Measurements from ENCODE around the gene CAMKK1.

CAMKK1 gene

DNA sequence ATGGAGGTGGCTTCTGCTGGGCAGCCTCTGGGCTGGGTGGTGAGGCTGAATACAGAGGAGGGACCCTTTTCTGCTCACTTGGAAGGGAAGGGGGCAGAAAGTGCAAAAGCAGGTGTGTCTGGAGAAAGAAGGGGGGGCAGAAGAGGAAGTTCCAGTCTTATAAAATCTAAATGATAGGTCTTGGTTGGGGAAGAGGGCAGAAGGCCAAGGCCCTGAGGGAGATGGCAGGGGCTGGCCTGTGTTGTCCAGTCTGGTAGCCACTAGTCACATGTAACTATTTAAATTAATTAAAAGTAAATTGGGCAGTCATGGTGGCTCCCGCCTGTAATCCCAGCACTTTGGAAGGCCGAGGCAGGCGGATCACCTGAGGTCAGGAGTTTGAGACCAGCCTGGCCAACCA, 2.5 kb upstream of the CAMKK1 start:
- DNase-seq: no peak

DNA sequence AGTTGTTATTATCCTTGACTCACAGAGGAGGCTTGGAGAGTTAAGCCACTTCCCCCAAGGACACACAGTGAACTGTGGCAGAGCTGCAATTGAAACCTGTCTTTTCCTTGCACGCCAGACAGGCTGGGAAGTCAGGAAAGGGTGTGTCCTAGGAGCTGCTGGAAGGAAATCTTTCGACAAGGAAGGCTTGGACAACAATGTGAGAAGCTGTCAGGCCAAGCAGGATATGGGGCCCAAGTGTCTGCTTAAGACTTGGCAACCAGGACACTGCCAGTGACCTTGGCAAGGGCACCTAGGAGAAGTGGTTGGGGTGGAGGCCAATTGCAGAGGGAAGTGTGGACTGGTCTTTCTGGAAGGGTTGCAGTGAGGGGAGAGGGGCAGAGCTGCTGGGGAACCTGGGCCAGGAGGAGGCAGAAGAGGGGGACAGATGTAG, 2.1 kb upstream of the CAMKK1 start:
- DNase-seq: no peak

DNA sequence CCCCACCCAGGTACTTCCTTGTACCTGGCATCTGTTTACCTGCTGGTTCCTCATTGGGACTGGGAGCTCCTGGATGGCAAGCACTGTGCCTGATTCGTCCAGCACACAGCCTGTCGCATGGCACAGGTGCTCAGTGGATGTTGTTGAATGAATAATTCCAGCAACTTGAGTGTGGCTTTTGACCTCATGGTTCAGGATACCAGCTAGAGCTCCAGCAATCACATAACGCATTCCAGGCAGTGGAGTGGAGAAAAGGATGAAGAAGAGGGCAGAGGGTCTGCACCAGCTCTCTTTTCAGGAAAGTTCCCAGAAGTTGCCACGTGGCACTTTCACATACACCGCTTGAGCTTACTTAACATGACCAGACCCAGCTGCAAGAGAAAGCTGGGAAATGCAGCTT, 1.3 kb upstream of the CAMKK1 start:
- no peak for DNase-seq

DNA sequence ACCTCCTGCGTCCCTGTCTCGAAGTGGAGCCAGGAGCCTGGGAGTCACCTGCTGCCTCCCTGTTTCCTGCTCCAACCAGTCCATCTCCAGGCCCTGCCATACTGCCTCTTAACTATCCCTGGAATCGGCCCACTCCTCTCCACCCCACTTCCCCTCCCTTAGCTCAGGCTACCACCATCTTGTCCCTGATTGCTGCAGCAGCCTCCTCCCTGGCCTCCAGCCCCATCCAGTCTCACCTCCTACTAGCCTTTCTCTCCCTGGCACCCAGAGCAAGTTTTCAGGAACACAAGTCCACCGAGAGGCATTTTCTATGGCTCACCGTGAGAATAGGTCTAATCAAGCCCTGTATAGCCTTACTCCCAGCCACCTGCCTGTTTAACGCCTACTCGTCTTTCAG, 865 bp upstream of the CAMKK1 start:
- no peak for DNase-seq

DNA sequence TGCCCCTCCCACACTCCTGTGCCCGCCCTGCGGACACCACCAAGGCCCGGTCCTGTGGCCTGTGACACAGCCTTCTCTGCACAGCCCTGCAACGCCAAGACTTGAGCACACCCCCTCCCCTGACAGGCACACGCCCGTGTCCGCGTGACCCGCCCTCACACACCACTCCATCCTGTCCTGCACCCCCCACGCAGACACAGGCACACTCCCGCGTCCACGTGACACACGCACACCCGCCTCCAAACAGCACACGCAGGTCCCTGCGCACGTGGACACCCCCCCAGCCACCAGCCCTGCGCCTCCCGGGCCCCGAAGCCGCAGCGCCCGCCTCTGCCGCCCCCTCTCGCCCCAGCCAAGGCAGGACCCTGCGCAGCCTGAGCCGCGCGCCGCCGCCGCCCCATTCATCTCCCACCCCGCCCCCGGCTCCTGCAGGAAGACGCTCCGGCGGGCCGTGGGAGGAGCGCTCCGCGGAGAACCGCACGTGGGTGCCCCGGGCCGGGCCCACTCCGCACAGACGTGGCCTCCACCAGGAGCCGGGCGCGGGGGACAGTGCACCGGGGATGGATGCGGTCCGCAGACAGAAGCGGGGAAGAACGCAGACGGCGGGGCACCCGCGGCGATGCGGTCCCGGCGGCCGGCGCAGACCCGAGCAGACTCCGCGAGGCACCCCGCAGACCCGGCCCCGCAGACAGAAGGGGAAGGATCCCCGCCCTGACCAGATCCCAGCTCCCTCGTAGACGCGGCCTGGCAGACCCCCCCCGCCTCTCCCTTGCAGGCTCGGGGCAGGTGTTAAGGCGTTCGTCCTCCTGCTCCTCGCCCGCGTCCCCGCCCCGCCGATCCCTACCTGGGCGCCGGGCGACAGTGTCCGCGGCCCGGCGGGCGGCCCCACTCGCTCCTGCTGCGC, 506 bp downstream of the CAMKK1 start:
- DNase-seq: no peak

DNA sequence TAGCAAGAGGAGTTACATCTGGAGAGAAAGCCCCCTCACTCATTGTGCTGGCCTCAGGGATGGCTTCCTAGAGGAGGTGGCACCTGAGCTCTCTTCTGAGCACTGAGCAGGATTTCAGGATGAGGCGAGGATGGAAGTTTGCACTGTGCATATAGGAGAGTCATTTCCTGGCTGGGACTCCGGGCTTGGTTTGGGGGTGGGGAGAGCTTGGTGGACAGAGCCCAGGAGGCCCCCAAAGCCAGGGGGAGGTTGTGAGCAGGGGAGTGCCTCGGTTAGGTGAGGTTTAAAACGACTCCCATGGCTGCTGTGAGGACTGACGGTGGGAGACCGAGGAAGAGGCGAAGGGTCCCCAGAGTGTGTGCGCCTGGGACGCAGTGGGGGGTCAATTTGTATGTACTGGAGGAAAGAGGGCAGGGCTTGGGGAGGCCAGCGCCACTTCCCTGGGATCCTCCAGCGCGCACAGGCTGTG, 1.2 kb downstream of the CAMKK1 start:
- no peak for DNase-seq

DNA sequence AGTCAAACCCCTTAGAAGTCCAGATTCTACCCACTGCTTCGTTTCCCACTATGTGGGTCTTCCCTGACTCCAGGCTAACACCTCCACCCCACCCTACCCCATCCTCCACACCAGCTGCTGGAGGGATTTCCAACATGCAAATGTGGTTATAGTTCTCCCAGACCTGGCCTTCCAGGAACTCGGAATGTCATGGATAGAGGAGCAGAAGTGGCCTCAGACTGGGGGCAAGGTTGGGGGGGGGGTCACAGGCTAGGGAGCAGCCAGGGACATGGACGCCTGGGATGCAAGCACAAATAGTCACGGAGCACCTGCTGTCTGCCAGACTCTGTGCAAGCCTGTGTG, 2.0 kb downstream of the CAMKK1 start:
- DNase-seq: no peak

DNA sequence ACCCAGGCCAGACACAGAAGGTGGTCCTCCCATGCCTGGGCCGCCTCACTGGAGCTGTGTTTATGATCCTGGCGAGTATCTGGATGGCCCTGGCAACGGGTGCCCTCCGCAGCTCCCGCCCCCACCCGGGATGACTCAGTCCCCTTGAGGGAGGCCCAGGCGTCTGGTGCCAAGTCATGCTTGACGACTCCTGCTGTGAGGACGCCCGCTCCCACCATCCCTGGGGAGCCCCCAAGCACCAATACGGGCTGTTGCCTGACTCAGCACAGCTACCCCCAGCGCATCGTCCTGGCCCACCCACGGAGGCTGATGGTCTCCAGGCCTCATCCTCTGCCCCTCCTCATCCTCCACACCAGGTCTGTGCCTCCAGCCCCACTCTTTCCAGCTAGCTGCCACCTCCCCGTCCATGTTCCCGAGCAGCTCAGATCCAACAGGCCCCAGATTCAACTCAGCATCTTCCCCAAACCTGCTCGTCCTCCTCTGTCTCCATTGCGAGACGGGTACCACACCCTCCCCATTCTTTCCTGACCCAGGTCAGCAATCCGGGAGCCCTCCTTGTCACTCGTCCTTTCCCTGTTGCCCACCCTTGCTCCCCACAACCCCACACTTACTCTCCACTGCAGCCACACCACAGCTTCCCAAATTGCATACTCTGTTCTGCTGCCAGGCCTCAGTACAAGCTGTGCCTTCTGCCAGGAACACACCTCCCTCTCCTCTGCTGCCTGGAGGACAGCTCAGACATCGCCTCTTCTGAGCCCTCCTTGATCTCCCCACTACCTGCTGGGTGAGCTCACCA, 2.6 kb downstream of the CAMKK1 start:
- DNase-seq: peak; percentile 65

DNA sequence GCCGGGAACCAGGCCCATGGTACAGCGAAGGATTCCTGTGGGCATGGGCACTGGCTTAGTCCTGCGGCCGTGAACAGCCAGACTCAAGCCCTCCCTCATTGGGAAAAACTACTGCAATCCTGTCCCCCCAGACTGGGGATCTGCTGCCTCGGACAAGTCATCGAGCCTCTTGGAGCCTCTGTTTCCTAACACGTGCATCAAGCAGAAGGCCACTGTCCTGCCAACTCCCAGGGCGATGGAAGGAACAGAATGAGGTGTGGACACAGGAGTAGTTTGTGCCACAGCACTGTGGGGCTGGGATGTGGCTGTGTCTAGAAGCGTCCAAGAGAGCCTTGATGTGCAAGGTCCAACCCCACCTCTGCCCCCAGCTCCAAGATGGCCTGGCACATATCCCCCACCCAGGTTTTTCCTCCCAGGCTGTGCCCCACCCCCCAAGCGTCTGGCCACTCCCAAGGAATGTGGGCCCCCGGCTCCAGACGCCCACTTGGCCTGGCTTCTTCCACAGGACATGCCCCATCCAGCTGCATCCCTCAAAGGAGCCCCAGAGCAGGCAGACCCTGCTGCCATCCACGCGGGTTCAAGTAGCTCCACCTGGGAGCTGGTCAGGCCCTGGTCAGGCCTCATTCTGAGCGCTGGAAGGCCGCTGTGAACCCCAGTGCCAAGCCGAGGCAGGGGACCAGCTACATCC, 3.4 kb downstream of the CAMKK1 start:
- DNase-seq: no peak

DNA sequence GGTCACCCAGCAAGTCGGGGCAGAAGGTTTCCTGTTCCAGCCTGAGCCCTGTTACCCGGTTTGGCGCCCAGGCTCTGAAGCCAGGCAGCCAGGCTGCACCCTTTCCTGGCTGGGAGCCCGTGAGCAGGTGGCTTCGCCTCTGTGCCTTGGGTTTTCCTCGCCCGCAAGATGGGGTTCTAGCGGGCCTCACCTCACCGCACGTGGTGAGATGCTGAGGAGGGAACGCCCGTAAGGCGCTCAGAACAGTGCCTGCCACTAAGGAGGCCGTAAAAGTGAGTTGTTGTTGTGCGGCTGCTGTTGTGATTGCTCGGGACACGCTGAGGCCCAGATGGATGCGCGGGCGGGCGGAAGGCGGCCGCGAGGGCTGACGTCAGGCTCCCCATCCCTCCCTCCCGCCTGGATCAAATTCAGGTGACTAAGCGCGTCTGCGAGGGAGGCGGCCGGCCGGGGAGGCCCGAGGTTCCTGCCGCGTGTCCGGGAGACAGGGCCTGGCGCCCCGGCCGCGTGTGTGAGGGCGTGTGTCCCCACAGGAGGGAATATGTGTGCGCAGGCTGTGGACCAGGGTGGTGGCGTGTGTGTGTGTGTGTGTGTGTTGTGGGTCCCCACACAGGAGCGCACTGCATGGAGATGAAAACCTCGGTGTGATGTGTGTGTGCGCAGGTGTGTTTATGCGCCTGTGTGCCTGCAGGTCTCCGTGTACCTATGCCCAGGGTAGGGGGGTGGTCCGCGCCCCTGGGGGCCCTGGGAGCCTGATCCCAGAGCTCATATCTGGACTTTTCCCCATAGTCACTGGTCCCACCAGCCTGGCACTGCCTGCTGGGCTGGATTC, 4.3 kb downstream of the CAMKK1 start:
- peak; percentile 96 for DNase-seq

DNA sequence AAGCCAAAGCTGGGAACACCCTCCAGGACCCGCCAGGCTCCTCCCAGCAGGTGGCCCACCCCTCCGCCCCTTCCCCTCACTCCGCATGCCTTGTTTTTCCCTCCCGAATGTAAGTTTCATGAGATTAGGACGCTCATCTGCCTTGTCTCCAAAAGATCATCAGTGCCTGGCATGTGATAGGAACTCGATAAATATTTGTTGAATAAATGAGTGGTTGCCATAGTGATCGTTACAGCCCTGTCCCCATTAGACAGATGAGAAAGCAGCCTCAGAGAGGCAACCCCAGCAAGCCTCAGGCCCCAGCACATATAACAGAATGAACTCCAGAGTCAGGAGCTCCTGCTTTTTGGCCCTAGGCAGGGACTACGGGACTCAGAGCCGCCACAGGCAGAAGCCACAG, 5.0 kb downstream of the CAMKK1 start:
- DNase-seq: peak; percentile 47

DNA sequence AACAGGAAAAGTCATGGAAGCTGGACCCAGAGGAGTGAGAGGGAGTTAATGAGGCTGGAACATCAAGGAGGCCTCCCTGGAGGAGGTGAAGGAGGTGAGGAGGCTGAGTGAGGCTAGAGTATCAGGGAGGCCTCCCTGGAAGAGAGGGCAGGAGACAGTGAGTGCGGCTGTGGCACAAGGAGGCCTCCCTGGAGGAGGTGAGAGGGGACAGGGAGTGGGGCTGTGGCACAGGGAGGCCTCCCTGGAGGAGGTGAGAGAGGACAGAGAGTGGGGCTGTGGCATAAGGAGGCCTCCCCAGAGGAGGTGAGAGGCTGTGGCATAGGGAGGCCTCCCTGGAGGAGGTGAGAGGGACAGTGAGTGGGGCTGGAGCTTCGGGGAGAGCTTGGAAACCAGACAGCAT, 5.5 kb downstream of the CAMKK1 start:
- DNase-seq: no peak

DNA sequence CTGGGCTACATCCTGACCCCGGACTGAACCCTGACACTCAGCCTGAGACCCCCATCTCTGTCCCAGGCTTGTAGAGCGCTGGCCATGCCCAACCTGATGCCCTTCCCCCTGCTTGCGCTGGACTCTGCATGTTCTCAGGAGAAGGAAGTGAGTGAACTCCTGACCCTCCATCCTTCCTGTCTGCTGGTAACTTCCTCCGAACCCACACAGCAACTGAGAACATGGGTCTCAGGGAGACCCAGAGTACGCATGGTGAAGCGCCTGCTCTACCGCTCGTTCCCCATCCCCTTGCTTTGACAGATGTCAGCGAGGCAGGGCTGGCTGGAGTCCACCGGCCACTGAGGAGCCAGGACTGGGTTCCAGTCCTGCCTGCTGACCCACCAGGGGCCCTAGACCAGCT, 6.1 kb downstream of the CAMKK1 start:
- DNase-seq: no peak

DNA sequence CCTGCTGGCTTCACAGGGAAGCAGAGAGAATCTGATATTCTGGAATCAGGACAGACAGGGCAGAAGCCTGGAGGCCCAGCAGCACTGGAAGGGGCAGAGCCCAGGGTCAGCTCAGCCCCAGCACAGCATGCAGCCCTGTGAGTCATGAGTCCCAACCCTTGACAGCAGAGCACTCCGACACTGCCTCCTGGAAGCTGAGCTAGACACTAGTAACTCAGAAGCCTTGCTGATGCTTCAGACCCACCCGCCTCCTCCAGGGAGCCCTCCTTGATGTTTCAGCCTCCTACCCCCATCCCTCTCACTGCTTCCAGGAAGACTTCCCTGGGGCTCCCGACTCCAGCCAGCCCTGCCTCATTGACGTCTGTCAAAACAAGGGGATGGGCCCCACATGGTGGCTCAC, 6.9 kb downstream of the CAMKK1 start:
- DNase-seq: no peak

DNA sequence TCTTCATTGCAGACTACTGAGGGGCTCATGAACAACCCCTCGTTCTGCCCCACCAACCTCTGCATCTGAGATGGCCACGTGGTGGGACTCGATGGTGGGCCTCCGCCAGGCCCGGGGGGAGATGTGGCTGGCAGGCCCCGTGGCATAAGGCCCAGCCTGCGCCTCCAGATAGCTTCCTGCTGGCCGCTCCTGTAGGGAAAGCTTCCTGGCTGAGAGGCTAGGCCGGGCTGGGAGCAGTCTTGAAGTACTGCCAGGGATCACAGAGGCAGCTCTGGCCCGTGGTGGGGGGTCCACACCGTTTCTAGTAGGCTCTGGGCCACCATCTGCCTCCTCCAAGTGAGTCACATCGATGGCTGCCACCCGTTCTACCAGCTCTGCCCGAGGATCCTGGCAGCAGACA, 7.6 kb downstream of the CAMKK1 start:
- no peak for DNase-seq

DNA sequence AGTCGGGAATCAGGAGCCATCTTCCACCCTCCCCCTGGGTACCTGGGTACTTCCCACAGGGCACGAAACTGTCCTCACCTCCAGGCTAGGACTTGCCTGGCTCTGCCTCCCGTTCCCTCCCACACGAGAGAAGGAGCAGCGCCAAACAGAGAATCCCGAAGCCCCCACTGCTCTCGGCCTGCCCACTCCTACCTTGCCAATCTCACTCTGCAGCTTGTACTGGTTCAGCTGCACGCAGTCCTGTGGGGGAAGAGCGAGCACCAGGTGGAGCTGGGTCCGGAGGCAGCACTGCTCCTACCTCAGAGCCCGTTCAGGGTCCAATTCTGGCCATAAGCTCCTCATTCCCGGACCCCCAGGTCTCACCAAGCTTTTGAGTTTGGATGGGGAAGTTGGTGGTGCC, 8.7 kb downstream of the CAMKK1 start:
- no peak for DNase-seq

DNA sequence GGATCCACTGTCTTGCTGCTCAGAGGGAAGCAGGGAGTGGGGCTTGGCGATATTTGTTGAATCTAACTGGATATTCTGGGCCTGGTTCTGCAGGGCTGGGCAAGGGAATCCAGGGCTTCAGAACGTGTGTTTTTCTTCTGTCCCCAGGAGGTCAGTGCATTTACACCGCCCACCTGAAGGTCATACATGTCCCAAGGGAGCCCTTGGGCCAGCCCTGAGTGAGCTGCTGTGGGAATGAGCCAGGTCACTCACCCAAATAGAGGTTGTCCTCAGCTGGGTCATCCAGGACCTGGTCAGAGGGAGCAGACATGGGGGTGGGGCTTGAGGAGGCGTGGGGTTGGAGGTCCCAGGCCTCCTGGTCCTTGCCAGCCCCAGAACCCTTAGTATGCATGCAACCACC, 10.6 kb downstream of the CAMKK1 start:
- DNase-seq: no peak

DNA sequence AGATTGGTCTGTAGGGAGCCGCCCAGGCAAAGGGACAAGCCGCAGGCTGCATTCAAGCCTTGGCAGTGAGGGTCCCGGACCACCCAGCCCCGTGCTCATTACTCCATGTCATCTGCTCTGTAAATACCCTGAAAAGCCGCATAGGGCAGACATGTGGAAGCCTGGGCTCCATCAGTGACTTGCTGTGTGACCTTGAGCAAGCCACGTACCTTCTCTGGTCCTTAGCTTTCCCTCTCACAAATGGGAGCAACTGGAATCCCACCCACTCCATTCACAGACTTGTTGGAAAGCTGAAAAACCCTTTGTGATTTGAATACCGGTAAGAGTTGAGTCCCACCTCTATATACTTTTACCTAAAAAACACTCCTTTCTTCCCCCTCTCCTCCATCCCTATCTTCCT, 11.9 kb downstream of the CAMKK1 start:
- no peak for DNase-seq

DNA sequence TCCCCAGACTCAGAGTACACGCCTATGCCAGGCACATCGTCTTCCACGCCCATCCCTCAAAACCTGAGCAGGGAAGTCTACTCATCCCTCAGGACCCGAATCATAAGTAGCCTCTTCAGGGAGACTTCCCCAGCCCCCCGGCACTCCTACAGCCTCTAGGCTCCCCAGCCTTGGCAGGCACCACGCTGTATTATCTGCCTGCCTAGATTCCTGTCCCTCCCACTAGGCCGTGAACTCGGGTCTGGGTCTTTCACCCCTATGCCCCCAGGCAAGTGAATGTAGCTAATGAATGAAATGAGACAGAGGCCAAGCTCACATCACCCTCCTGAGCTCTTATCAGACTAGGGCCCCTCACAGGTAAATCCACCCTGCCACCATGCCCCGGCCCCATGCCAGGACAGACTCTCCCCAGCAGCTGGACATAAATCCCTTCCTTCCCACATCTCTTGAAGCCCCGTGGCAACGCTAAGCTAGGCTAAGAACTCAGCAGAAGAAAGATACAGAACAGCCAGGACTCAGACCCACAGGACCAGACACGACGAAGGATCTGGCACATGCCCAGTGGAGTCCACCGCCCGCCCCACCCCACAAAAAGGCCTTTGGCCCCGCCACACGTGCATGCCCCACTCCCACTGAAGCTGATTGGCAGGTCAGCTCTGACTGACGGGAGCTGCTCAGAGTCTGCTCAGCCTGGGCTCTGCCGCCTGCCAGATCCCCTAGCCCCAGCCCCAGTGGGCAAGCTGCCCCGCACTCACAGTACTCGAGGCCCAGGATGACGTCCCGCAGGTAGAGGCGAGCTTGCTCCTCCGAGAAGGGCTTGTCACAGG, 13.0 kb downstream of the CAMKK1 start:
- DNase-seq: no peak

DNA sequence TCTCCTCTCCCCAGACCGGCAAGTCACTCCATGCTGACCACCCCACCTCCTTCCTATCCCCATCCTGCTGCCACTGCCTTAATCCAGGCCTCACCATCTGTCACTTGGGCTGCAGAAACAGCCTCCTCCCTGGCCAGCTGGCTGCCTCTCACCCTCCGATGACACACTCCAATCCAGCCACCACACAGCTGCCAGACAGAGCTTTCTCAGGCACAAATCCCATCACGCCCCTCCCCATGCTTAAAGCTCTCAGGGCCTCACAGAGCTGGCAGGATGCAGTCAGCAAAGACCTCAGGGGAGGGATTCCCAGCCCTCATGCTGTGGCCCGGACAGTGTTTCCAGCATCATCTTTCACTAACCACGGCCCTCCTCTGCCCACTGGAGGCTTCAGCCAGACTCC, 13.7 kb downstream of the CAMKK1 start:
- DNase-seq: peak; percentile 92

DNA sequence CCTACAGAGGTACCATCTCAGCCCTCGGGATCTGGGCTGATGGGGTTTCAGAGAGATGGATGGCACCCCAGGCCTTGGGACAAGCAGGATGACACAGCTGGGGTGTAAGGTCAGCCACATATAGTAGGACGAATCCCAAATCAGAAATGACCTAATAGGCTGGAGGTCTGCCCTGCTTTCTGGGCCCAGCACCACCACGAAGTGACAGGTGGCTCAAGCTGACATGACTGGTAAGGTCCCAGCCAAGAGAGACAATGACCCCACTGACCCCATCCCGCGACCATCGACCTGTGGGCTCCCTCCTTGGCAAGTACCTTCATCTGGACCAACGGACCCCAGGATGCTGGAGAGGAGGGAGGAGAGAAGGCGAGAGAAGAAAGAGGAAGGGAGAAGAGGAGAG, 15.6 kb downstream of the CAMKK1 start:
- DNase-seq: no peak

DNA sequence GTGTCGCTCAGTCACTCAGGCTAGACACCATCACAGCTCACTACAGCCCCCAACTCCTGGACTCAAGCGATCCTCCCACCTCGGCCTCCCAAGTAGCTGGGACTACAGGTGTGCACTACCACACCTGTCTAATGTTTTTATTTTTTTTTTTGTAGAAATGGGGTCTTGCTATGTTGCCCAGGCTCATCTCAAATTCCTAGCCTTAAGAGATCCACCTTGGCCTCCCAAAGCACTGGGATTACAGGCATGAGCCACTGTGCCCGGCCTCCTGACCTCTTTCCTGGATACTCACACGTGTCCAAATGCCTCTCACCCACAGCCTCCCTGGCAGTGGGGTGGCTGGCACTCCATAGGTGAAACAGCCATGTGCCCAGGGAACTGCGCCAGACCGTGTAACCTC, 17.5 kb downstream of the CAMKK1 start:
- no peak for DNase-seq
